ENCODE data around the gene ZNF546. TPM values are rescaled to one million over a fixed set of nuclear protein-coding genes. Genes with fewer than 3 reads are reported as not detected.

ZNF546 gene
- polyA plus RNA-seq, 2 of the 4 experiments (the other 2 are of a cell fraction) = 3.8 to 6.4 TPM

DNA sequence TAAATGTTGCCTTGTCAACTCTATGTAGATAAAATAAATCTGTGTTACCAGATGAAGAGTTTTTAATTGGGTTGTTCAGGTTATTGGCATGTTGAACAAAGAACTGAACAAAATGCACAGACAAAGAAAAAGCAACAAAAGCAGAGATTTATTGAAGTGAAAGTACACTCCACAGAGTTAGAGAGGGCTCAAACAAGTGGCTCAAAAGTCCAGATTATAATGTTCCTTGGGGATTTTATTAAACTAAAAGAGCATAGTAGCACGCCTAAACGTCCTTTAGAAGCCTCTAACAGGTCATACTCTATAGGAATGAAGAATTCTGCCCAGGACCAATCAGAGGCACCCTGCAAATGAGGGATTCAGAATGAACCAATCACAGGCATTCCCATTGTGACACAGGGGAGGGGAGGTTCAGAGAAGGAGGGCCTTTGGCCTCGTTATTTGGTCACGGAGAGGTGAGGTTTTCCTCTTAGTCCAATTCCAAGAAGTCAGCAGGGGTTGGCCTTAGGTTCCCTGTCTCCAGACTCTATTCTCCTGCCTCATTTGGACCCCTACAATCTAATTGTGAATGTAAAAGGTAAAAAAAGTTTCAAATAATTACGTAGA, 13.1 kb upstream of the ZNF546 start:
- 96% methylated on average over 5 of the region's 5 CpGs for WGBS (ENCODE audit: missing lambda C conversion rate)
- Histone ChIP-seq H3K4me2 (no peak overlapping the region), H3K4me1 (no peaks in the 10 kb centered on the region), H3K27ac (no peak overlapping the region), H3K4me3 (no peak overlapping the region), H3K9me3 (peaks cover 66% of the 10 kb centered on the region)
- no peak for DNase-seq (ENCODE audit: low read depth in 1 of 2, low spot score in 1 of 2)
- TF ChIP-seq, protein P1, sequence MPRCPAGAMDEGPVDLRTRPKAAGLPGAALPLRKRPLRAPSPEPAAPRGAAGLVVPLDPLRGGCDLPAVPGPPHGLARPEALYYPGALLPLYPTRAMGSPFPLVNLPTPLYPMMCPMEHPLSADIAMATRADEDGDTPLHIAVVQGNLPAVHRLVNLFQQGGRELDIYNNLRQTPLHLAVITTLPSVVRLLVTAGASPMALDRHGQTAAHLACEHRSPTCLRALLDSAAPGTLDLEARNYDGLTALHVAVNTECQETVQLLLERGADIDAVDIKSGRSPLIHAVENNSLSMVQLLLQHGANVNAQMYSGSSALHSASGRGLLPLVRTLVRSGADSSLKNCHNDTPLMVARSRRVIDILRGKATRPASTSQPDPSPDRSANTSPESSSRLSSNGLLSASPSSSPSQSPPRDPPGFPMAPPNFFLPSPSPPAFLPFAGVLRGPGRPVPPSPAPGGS (IDR thresholded peaks at IDR 0.05) = no peak
- TF ChIP-seq CHD2 (IDR thresholded peaks at IDR 0.05; ENCODE audit: low read length, partially characterized antibody) = no peak
- no peak for TF ChIP-seq POLR2AphosphoS2 (conservative IDR thresholded peaks at IDR 0.05; ENCODE audit: low read length)
- no peak for TF ChIP-seq FOSB (CRISPR knock-in tag; IDR thresholded peaks at IDR 0.05)
- TF ChIP-seq EP300 (IDR thresholded peaks at IDR 0.05) = no peak
- no peak for TF ChIP-seq BHLHE40 (IDR thresholded peaks at IDR 0.05; ENCODE audit: low read depth, low read length)
- TF ChIP-seq RCOR1 (IDR thresholded peaks at IDR 0.05; ENCODE audit: low read depth, low read length) = no peak
- TF ChIP-seq, protein P2, sequence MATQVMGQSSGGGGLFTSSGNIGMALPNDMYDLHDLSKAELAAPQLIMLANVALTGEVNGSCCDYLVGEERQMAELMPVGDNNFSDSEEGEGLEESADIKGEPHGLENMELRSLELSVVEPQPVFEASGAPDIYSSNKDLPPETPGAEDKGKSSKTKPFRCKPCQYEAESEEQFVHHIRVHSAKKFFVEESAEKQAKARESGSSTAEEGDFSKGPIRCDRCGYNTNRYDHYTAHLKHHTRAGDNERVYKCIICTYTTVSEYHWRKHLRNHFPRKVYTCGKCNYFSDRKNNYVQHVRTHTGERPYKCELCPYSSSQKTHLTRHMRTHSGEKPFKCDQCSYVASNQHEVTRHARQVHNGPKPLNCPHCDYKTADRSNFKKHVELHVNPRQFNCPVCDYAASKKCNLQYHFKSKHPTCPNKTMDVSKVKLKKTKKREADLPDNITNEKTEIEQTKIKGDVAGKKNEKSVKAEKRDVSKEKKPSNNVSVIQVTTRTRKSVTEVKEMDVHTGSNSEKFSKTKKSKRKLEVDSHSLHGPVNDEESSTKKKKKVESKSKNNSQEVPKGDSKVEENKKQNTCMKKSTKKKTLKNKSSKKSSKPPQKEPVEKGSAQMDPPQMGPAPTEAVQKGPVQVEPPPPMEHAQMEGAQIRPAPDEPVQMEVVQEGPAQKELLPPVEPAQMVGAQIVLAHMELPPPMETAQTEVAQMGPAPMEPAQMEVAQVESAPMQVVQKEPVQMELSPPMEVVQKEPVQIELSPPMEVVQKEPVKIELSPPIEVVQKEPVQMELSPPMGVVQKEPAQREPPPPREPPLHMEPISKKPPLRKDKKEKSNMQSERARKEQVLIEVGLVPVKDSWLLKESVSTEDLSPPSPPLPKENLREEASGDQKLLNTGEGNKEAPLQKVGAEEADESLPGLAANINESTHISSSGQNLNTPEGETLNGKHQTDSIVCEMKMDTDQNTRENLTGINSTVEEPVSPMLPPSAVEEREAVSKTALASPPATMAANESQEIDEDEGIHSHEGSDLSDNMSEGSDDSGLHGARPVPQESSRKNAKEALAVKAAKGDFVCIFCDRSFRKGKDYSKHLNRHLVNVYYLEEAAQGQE (IDR thresholded peaks at IDR 0.05) = no peak
- TF ChIP-seq RARB (CRISPR knock-in tag; IDR thresholded peaks at IDR 0.05) = no peak
- TF ChIP-seq GATA3 (IDR thresholded peaks at IDR 0.05; ENCODE audit: borderline replicate concordance) = no peak
- TF ChIP-seq, protein P3, sequence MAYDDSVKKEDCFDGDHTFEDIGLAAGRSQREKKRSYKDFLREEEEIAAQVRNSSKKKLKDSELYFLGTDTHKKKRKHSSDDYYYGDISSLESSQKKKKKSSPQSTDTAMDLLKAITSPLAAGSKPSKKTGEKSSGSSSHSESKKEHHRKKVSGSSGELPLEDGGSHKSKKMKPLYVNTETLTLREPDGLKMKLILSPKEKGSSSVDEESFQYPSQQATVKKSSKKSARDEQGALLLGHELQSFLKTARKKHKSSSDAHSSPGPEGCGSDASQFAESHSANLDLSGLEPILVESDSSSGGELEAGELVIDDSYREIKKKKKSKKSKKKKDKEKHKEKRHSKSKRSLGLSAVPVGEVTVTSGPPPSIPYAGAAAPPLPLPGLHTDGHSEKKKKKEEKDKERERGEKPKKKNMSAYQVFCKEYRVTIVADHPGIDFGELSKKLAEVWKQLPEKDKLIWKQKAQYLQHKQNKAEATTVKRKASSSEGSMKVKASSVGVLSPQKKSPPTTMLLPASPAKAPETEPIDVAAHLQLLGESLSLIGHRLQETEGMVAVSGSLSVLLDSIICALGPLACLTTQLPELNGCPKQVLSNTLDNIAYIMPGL (CRISPR knock-in tag; IDR thresholded peaks at IDR 0.05; ENCODE audit: borderline replicate concordance) = no peak
- no peak for TF ChIP-seq SREBF2 (IDR thresholded peaks at IDR 0.05)
- no peak for TF ChIP-seq FOXS1 (CRISPR knock-in tag; IDR thresholded peaks at IDR 0.05)
- TF ChIP-seq RFX5 (IDR thresholded peaks at IDR 0.05) = no peak
- no peak for TF ChIP-seq SMC3 (IDR thresholded peaks at IDR 0.05)
- TF ChIP-seq HDAC2 (IDR thresholded peaks at IDR 0.05) = no peak
- no peak for TF ChIP-seq EHF (CRISPR knock-in tag; IDR thresholded peaks at IDR 0.05)
- no peak for TF ChIP-seq TP53 (CRISPR knock-in tag; IDR thresholded peaks at IDR 0.05)
- TF ChIP-seq, protein P4, sequence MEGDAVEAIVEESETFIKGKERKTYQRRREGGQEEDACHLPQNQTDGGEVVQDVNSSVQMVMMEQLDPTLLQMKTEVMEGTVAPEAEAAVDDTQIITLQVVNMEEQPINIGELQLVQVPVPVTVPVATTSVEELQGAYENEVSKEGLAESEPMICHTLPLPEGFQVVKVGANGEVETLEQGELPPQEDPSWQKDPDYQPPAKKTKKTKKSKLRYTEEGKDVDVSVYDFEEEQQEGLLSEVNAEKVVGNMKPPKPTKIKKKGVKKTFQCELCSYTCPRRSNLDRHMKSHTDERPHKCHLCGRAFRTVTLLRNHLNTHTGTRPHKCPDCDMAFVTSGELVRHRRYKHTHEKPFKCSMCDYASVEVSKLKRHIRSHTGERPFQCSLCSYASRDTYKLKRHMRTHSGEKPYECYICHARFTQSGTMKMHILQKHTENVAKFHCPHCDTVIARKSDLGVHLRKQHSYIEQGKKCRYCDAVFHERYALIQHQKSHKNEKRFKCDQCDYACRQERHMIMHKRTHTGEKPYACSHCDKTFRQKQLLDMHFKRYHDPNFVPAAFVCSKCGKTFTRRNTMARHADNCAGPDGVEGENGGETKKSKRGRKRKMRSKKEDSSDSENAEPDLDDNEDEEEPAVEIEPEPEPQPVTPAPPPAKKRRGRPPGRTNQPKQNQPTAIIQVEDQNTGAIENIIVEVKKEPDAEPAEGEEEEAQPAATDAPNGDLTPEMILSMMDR (IDR thresholded peaks at IDR 0.05) = no peak
- TF ChIP-seq, protein P5, sequence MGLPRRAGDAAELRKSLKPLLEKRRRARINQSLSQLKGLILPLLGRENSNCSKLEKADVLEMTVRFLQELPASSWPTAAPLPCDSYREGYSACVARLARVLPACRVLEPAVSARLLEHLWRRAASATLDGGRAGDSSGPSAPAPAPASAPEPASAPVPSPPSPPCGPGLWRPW (IDR thresholded peaks at IDR 0.05) = no peak
- ChIA-PET POLR2A (interaction anchor here (1.6 kb wide), 1 partner anchor 13 kb away, joined by 7 read pairs; the partner anchor contains the start of gene PSMC4), CTCF (interaction anchor here (1.5 to 7.9 kb wide), 2 partner anchors 13 to 15 kb away, joined by 4 to 68 read pairs; partner anchors contain the start of genes PSMC4 and ZNF546)
- ATAC-seq = peak in 1 of 2 experiments; percentile 35; a peak in 3 of 6 replicates
- peak; percentile 13 for FAIRE-seq
